A549 (cell line): ENCODE measurements around the gene RNF213. TPM values are rescaled to one million over a fixed set of nuclear protein-coding genes. Genes with fewer than 3 reads are reported as not detected.

Source experiments
- ATAC-seq, 2 experiments: fragments of 200-7000 bp in 1 of 2; fragments of >200 bp in 1 of 2; cut with Nextera tagmentation in 1 of 2; cut with Tn5 transposase in 1 of 2; 3 replicates each; pipeline versions ENCODE4 v1.8.0 to v1.9.1; 2018 to 2020; ENCODE audit warnings: mild to moderate bottlenecking in 1 of 2, moderate library complexity in 1 of 2
- CTCF ChIA-PET: fragments of 300-600 bp; sonication (Branson Sonifier 250); formaldehyde crosslinking; extraction: SDS; loops from one replicate; lab custom pipeline; 2021; ENCODE audit warnings: antibody characterized with exemption, inconsistent platforms; lab: Yijun Ruan, JAX
- POLR2A ChIA-PET: fragments of 350-600 bp; formaldehyde crosslinking; extraction: SDS; loops from one replicate; lab custom pipeline; 2021; ENCODE audit warnings: antibody characterized with exemption, inconsistent platforms; lab: Yijun Ruan, JAX
- DNase-seq, 2 experiments: peaks; one replicate each; pipeline versions ENCODE4 v3.0.0 to v3.0.0-alpha.2; 2011 to 2016; ENCODE audit warnings: low read depth in 1 of 2, low spot score in 1 of 2
- FAIRE-seq: peaks from 2 replicates; lab custom pipeline; 2011; peaks lifted over from hg19 to GRCh38; lab: Jason Lieb, UNC
- H3K27ac ChIP-seq, 2 experiments: fragments of >200 bp; sonication (Bioruptor Twin); formaldehyde crosslinking; 3 replicates each; pipeline ENCODE4 v1.5.1; 2016 to 2017
- H3K4me1 ChIP-seq: fragments of >200 bp; sonication (Bioruptor Twin); formaldehyde crosslinking; 3 replicates; pipeline ENCODE4 v1.6.1; 2016
- H3K4me2 ChIP-seq: fragments of >200 bp; sonication (Bioruptor Twin); formaldehyde crosslinking; 3 replicates; pipeline ENCODE4 v1.6.1; 2016
- H3K4me3 ChIP-seq: fragments of >200 bp; sonication (Bioruptor Twin); formaldehyde crosslinking; 3 replicates; pipeline ENCODE4 v1.5.1; 2016
- H3K9me3 ChIP-seq: fragments of >200 bp; sonication (Bioruptor Twin); formaldehyde crosslinking; 3 replicates; pipeline ENCODE4 v1.6.1; 2016
- E2F6 ChIP-seq: IDR thresholded peaks from 2 replicates; pipeline ENCODE4 v1.6.1; 2012; ENCODE audit warnings: low read depth, borderline replicate concordance
- EHF ChIP-seq: fragments of 250-450 bp; sonication (Bioruptor Pico); IDR thresholded peaks from 2 replicates; pipeline ENCODE4 v1.5.0; 2020; ENCODE audit warnings: mild to moderate bottlenecking
- EP300 ChIP-seq, 2 experiments: fragments of >200 bp; sonication (Bioruptor Twin); formaldehyde crosslinking; IDR thresholded peaks; 2 replicates in 1 of 2; 3 replicates in 1 of 2; pipeline ENCODE4 v1.6.1; 2016 to 2017
- FOXS1 ChIP-seq: fragments of 250-450 bp; sonication (Bioruptor Pico); IDR thresholded peaks from 2 replicates; pipeline ENCODE4 v1.5.0; 2020; ENCODE audit warnings: mild to moderate bottlenecking, moderate library complexity
- GATA3 ChIP-seq: IDR thresholded peaks from 2 replicates; pipeline ENCODE4 v1.6.1; 2012; ENCODE audit warnings: borderline replicate concordance
- HOXA7 ChIP-seq: fragments of 250-450 bp; sonication (Bioruptor Pico); IDR thresholded peaks from 2 replicates; pipeline ENCODE4 v1.5.0; 2020; ENCODE audit warnings: mild to moderate bottlenecking, moderate library complexity
- JUN ChIP-seq, 2 experiments: fragments of >200 bp; sonication (Bioruptor Twin); formaldehyde crosslinking; IDR thresholded peaks; 2 replicates in 1 of 2; 3 replicates in 1 of 2; pipeline ENCODE4 v1.6.1; 2016 to 2017
- KDM1A ChIP-seq: fragments of 200-600 bp; sonication (generic); IDR thresholded peaks from 2 replicates; pipeline ENCODE4 v1.6.1; 2016; ENCODE audit warnings: low read depth, mild to moderate bottlenecking
- PHF8 ChIP-seq: fragments of 200-600 bp; sonication (generic); IDR thresholded peaks from 2 replicates; pipeline ENCODE4 v1.6.1; 2016; ENCODE audit warnings: low read depth, mild to moderate bottlenecking, antibody characterized with exemption, moderate library complexity, borderline replicate concordance
- RCOR1 ChIP-seq: fragments of 150-350 bp; IDR thresholded peaks from 2 replicates; pipeline ENCODE4 v1.6.1; 2014; ENCODE audit warnings: antibody characterized with exemption, low read length, low read depth
- REST ChIP-seq: fragments of 200-600 bp; sonication (generic); IDR thresholded peaks from 2 replicates; pipeline ENCODE4 v1.6.1; 2016; ENCODE audit warnings: antibody characterized with exemption, mild to moderate bottlenecking, moderate library complexity
- SREBF2 ChIP-seq: fragments of 450-650 bp; IDR thresholded peaks from 2 replicates; pipeline ENCODE4 v1.6.1; 2014; ENCODE audit warnings: mild to moderate bottlenecking, moderate library complexity
- TFCP2L1 ChIP-seq: fragments of 250-450 bp; sonication (Bioruptor Pico); IDR thresholded peaks from 2 replicates; pipeline ENCODE4 v1.5.0; 2021; ENCODE audit warnings: mild to moderate bottlenecking
- TP53 ChIP-seq: fragments of 250-450 bp; sonication (Bioruptor Pico); IDR thresholded peaks from 2 replicates; pipeline ENCODE4 v1.5.0; 2021; ENCODE audit warnings: mild to moderate bottlenecking, moderate library complexity
- ZC3H11A ChIP-seq: fragments of 450-650 bp; IDR thresholded peaks from 2 replicates; pipeline ENCODE4 v1.6.1; 2014; ENCODE audit warnings: antibody characterized with exemption, mild to moderate bottlenecking
- ZFP36 ChIP-seq: fragments of 450-650 bp; IDR thresholded peaks from 2 replicates; pipeline ENCODE4 v1.6.1; 2014; ENCODE audit warnings: borderline replicate concordance; ENCODE audit not compliant: partially characterized antibody
- ZNF302 ChIP-seq: fragments of 250-450 bp; sonication (Bioruptor Pico); IDR thresholded peaks from 2 replicates; pipeline ENCODE4 v1.9.0; 2021; ENCODE audit warnings: inconsistent platforms, mild to moderate bottlenecking, moderate library complexity
- ZSCAN20 ChIP-seq: fragments of 250-450 bp; sonication (Bioruptor Pico); IDR thresholded peaks from 2 replicates; pipeline ENCODE4 v1.8.0; 2022; ENCODE audit warnings: mild to moderate bottlenecking, moderate library complexity
- WGBS: methylation state at CpG from one replicate; pipeline ENCODE4 v1.1.6; 2017; ENCODE audit errors: missing lambda C conversion rate; 5-methylcytosine and 5-hydroxymethylcytosine counted together
- polyA plus RNA-seq, 4 experiments: library from polyadenylated mRNA; depleted of rRNA in 3 of 4; stranded (reverse); fragments of >200 nt; fragmentation: RNase III in 1 of 4; extraction: RNeasy Plus Mini Kit Qiagen cat#74134 plus additional on column Dnase treatment in 1 of 4; gene quantifications; 2 replicates in 3 of 4; 3 replicates in 1 of 4; pipeline ENCODE4 v1.2.3, GENCODE V29; 2011 to 2017
- TF ChIP-seq, protein P1 (sequence below): fragments of 250-450 bp; sonication (Bioruptor Pico); IDR thresholded peaks from 2 replicates; pipeline ENCODE4 v1.5.0; 2021; ENCODE audit warnings: mild to moderate bottlenecking, moderate library complexity, borderline replicate concordance

RNF213 gene
- polyA plus RNA-seq, 2 of the 4 experiments (the other 2 are of a cell fraction): 59.1 to 127 TPM

GRCh38 chr17:80261159-80261894, 675 bp downstream of the RNF213 start (continued):
- peak; percentile 37 for TF ChIP-seq REST
- TF ChIP-seq HOXA7: peak; percentile 80; the same call in 1 of the 2 replicates
- TF ChIP-seq GATA3: peak; percentile 74
- peak; percentile 50; the same call in 1 of the 2 replicates for TF ChIP-seq E2F6
- TF ChIP-seq PHF8: no peak
- TF ChIP-seq, protein P1, sequence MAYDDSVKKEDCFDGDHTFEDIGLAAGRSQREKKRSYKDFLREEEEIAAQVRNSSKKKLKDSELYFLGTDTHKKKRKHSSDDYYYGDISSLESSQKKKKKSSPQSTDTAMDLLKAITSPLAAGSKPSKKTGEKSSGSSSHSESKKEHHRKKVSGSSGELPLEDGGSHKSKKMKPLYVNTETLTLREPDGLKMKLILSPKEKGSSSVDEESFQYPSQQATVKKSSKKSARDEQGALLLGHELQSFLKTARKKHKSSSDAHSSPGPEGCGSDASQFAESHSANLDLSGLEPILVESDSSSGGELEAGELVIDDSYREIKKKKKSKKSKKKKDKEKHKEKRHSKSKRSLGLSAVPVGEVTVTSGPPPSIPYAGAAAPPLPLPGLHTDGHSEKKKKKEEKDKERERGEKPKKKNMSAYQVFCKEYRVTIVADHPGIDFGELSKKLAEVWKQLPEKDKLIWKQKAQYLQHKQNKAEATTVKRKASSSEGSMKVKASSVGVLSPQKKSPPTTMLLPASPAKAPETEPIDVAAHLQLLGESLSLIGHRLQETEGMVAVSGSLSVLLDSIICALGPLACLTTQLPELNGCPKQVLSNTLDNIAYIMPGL (CRISPR knock-in tag): 0 out of 2 replicates have a peak, but pooled peaks have one; percentile 58
- TF ChIP-seq EP300 (IDR thresholded peaks at IDR 0.05): no peak
- peak; percentile 61; the same call in 1 of the 2 replicates for TF ChIP-seq TFCP2L1 (CRISPR knock-in tag)
- TF ChIP-seq ZC3H11A: no peak
- TF ChIP-seq JUN (IDR thresholded peaks at IDR 0.05): peak; percentile 70 to 81; a peak in 4 of 5 replicates
- peak; percentile 84; the same call in 1 of the 2 replicates for TF ChIP-seq TP53 (CRISPR knock-in tag)

- FAIRE-seq (no peak), DNase-seq (no peak), ATAC-seq (no peak)
- no peaks in the 10 kb centered on the region for H3K9me3 ChIP-seq
- H3K4me1 ChIP-seq: peaks cover 56% of the 10 kb centered on the region
- TF ChIP-seq ZFP36: peak; percentile 78
- no peak for TF ChIP-seq FOXS1
- no peak for TF ChIP-seq SREBF2
- 0 out of 2 replicates have a peak, but pooled peaks have one; percentile 58 for TF ChIP-seq ZSCAN20 (CRISPR knock-in tag)
- TF ChIP-seq REST: no peak
- TF ChIP-seq ZNF302 (CRISPR knock-in tag): no peak
- 0 out of 2 replicates have a peak, but pooled peaks have one; percentile 1 for TF ChIP-seq EHF
- peak; percentile 70; the same call in 1 of the 2 replicates for TF ChIP-seq KDM1A
- TF ChIP-seq E2F6: peak; percentile 35; the same call in 1 of the 2 replicates
- no peak for TF ChIP-seq RCOR1
- CTCF ChIA-PET: interaction anchor here (0.6 kb wide), 1 partner anchor 29 kb away, joined by 4 read pairs; no protein-coding TSS in a partner anchor
- POLR2A ChIA-PET: interaction anchor here (0.5 to 3.1 kb wide), 7 partner anchors 11 to 263 kb away, joined by 3 to 9 read pairs (median 5); partner anchors contain the start of gene GAA
- H3K4me3 ChIP-seq: peak overlapping the region; percentile 94
- 16% methylated on average over 8 of the region's 8 CpGs for WGBS
- peak overlapping the region; percentile 85 for H3K4me2 ChIP-seq
- peak overlapping the region; percentile 100 for H3K27ac ChIP-seq
Measured at GRCh38 chr17:80261895-80262279, 1.2 kb downstream of the RNF213 start.
